GM06990 (cell line): ENCODE measurements around the gene PCCA.
"Not testable (repeated sequence)": the region's sequence is repeated elsewhere in the genome, so short reads cannot be mapped to it uniquely, and the experiment has no call there.

ENCODE experiments used
- DNase-seq: peaks from one replicate; pipeline ENCODE4 v3.0.0-alpha.2; 2011; ENCODE audit not compliant: insufficient read length; ENCODE audit errors: extremely low read depth
- H3K27me3 ChIP-seq: replicated peaks from 2 replicates; pipeline ENCODE4 v1.6.0; 2011; ENCODE audit warnings: low read length; ENCODE audit not compliant: control insufficient read depth, insufficient read depth
- H3K36me3 ChIP-seq: 2 replicates; pipeline ENCODE4 v1.5.1; 2011; ENCODE audit warnings: low read length; ENCODE audit not compliant: control insufficient read depth, insufficient read depth
- H3K4me3 ChIP-seq: replicated peaks from 2 replicates; pipeline ENCODE4 v1.5.1; 2011; ENCODE audit warnings: low read depth, mild to moderate bottlenecking, control low read depth, low read length
- CTCF ChIP-seq: IDR thresholded peaks from 2 replicates; pipeline ENCODE4 v1.5.1; 2011; ENCODE audit warnings: low read length, control low read depth, mild to moderate bottlenecking, inconsistent platforms; ENCODE audit not compliant: insufficient read depth, poor library complexity, severe bottlenecking

Gene PCCA

GRCh38 chr13:100211016-100211710, 122.3 kb downstream of the PCCA start:
- no peaks in the 10 kb centered on the region for H3K36me3 ChIP-seq
- DNase-seq, result no peak
- no peak for TF ChIP-seq CTCF
- H3K27me3 ChIP-seq, result no peaks in the 10 kb centered on the region
- no peak overlapping the region for H3K4me3 ChIP-seq

- no peak for DNase-seq
- H3K4me3 ChIP-seq, result no peak overlapping the region
- H3K36me3 ChIP-seq, result no peaks in the 10 kb centered on the region
- no peaks in the 10 kb centered on the region for H3K27me3 ChIP-seq
- TF ChIP-seq CTCF, result no peak
Measured at GRCh38 chr13:100212904-100213553, 124.1 kb downstream of the PCCA start.

- no peak overlapping the region for H3K4me3 ChIP-seq
- TF ChIP-seq CTCF, result no peak
- DNase-seq, result no peak
- no peaks in the 10 kb centered on the region for H3K27me3 ChIP-seq
- no peaks in the 10 kb centered on the region for H3K36me3 ChIP-seq
Measured at GRCh38 chr13:100213576-100213975, 124.7 kb downstream of the PCCA start.

- Histone ChIP-seq H3K4me3 (no peak overlapping the region), H3K27me3 (no peaks in the 10 kb centered on the region), H3K36me3 (no peaks in the 10 kb centered on the region)
- no peak for TF ChIP-seq CTCF
- DNase-seq, result no peak
Measured at GRCh38 chr13:100214886-100215285, 126.0 kb downstream of the PCCA start.

GRCh38 chr13:100221166-100221565, 132.3 kb downstream of the PCCA start:
- no peak for TF ChIP-seq CTCF
- H3K36me3 ChIP-seq, result no peaks in the 10 kb centered on the region
- H3K27me3 ChIP-seq, result no peaks in the 10 kb centered on the region
- no peak overlapping the region for H3K4me3 ChIP-seq
- DNase-seq, result no peak

GRCh38 chr13:100223966-100224530, 135.2 kb downstream of the PCCA start:
- H3K4me3 ChIP-seq, DNase-seq, H3K36me3 ChIP-seq, H3K27me3 ChIP-seq: not testable (repeated sequence)
